CD4-positive, CD25-positive, alpha-beta regulatory T cell (primary cell): ENCODE data around the gene HENMT1. TPM values are rescaled to one million over a fixed set of nuclear protein-coding genes. Genes with fewer than 3 reads are reported as not detected.

Experiments used
- ATAC-seq, 2 donors: fragments of 150-1000 bp; cut with Tn5 transposase; one replicate each; pipeline ENCODE4 v1.10.0; 2021; ENCODE audit warnings: low read depth in 2 of 2, moderate number of reproducible peaks in 2 of 2, moderate library complexity in 1 of 2
- DNase-seq, 3 donors: peaks; one replicate each; pipeline versions ENCODE4 v3.0.0 to v3.0.0-alpha.2; 2012 to 2022; ENCODE audit warnings: mixed read lengths in 1 of 3
- H3K27ac ChIP-seq: one replicate; pipeline ENCODE4 v1.7.0; 2013; ENCODE audit warnings: mild to moderate bottlenecking, low read length; ENCODE audit not compliant: insufficient read depth, poor library complexity, severe bottlenecking
- H3K27me3 ChIP-seq: one replicate; pipeline ENCODE4 v1.7.0; 2013; ENCODE audit warnings: low read length; ENCODE audit not compliant: control insufficient read depth, insufficient read depth
- H3K36me3 ChIP-seq: one replicate; pipeline ENCODE4 v1.7.0; 2013; ENCODE audit warnings: mild to moderate bottlenecking, low read length, moderate library complexity; ENCODE audit not compliant: control insufficient read depth, insufficient read depth
- H3K4me1 ChIP-seq: 2 replicates; pipeline ENCODE4 v1.7.0; 2013; ENCODE audit warnings: mild to moderate bottlenecking, low read length; ENCODE audit not compliant: insufficient read depth, control insufficient read depth, poor library complexity, severe bottlenecking
- H3K4me3 ChIP-seq: one replicate; pipeline ENCODE4 v1.7.0; 2013; ENCODE audit warnings: low read depth, mild to moderate bottlenecking, low read length, moderate library complexity
- H3K9me3 ChIP-seq, 2 experiments: 1 replicate in 1 of 2; 2 replicates in 1 of 2; pipeline ENCODE4 v1.7.0; 2013; ENCODE audit warnings: low read length in 2 of 2, mild to moderate bottlenecking in 1 of 2, moderate library complexity in 1 of 2; ENCODE audit not compliant: control insufficient read depth in 2 of 2
- H3K27ac Mint-ChIP-seq, 3 donors: one replicate each; pipeline ENCODE4 v1.8.0; 2020 to 2022; ENCODE audit warnings: mild to moderate bottlenecking in 3 of 3, mixed read lengths in 3 of 3, moderate library complexity in 2 of 3
- H3K27me3 Mint-ChIP-seq: one replicate; pipeline ENCODE4 v1.8.0; 2022; ENCODE audit warnings: mild to moderate bottlenecking, mixed read lengths
- H3K36me3 Mint-ChIP-seq: one replicate; pipeline ENCODE4 v1.8.0; 2020; ENCODE audit warnings: mixed read lengths
- H3K4me1 Mint-ChIP-seq, 4 donors: one replicate each; pipeline ENCODE4 v1.8.0; 2020 to 2022; ENCODE audit warnings: mixed read lengths in 4 of 4, mild to moderate bottlenecking in 1 of 4
- H3K4me3 Mint-ChIP-seq, 4 donors: one replicate each; pipeline ENCODE4 v1.8.0; 2020 to 2022; ENCODE audit warnings: mild to moderate bottlenecking in 4 of 4, mixed read lengths in 4 of 4, moderate library complexity in 3 of 4
- H3K9me3 Mint-ChIP-seq, 7 donors: one replicate each; pipeline ENCODE4 v1.8.0; 2020 to 2022; ENCODE audit warnings: mixed read lengths in 7 of 7, mild to moderate bottlenecking in 3 of 7, moderate library complexity in 2 of 7
- polyA plus RNA-seq, 4 donors: library from polyadenylated mRNA; unstranded; fragments of 300-500 nt; fragmentation: Illumina TruSeq; gene quantifications; one replicate each; pipeline ENCODE4 v1.2.3, GENCODE V29; 2021
- total RNA-seq: library from RNA; stranded (reverse); gene quantifications from one replicate; pipeline ENCODE4 v1.2.3, GENCODE V29; 2022

Gene HENMT1
- total and polyA plus RNA-seq, 5 donors from 2014 or later: 7.8 to 36.1 (median 29.7) TPM

- DNase-seq (no peak), ATAC-seq (no peak)
- Mint-ChIP-seq H3K4me3 (no peak overlapping the region), H3K27me3 (no peaks in the 10 kb centered on the region), H3K36me3 (peaks cover 6% of the 10 kb centered on the region), H3K9me3 (no peaks in the 10 kb centered on the region), H3K27ac (no peak overlapping the region), H3K4me1 (no peaks in the 10 kb centered on the region)
- no peak overlapping the region for H3K4me3 ChIP-seq
- no peaks in the 10 kb centered on the region for H3K27me3 ChIP-seq
- H3K4me1 ChIP-seq: no peaks in the 10 kb centered on the region
- no peak overlapping the region for H3K27ac ChIP-seq
- H3K36me3 ChIP-seq: peaks cover 24% of the 10 kb centered on the region
- H3K9me3 ChIP-seq: no peaks in the 10 kb centered on the region
Observed at GRCh38 chr1:108617008-108617723, 43.7 kb downstream of the HENMT1 start.

- Mint-ChIP-seq H3K27ac (no peak overlapping the region), H3K27me3 (no peaks in the 10 kb centered on the region), H3K36me3 (no peaks in the 10 kb centered on the region), H3K4me1 (no peaks in the 10 kb centered on the region), H3K4me3 (no peak overlapping the region), H3K9me3 (no peaks in the 10 kb centered on the region)
- no peak overlapping the region for H3K4me3 ChIP-seq
- H3K36me3 ChIP-seq: peaks cover 23% of the 10 kb centered on the region
- no peaks in the 10 kb centered on the region for H3K9me3 ChIP-seq
- DNase-seq (no peak), ATAC-seq (no peak)
- H3K27ac ChIP-seq: no peak overlapping the region
- no peaks in the 10 kb centered on the region for H3K4me1 ChIP-seq
- H3K27me3 ChIP-seq: no peaks in the 10 kb centered on the region
Observed at GRCh38 chr1:108615544-108615943, 45.3 kb downstream of the HENMT1 start.

GRCh38 chr1:108612496-108612895, 48.4 kb downstream of the HENMT1 start:
- Histone ChIP-seq H3K4me1 (no peaks in the 10 kb centered on the region), H3K9me3 (no peaks in the 10 kb centered on the region), H3K27ac (no peak overlapping the region), H3K36me3 (peaks cover 20% of the 10 kb centered on the region), H3K4me3 (no peak overlapping the region), H3K27me3 (no peaks in the 10 kb centered on the region)
- H3K27ac Mint-ChIP-seq: no peak overlapping the region
- H3K4me1 Mint-ChIP-seq: peaks cover 0 to 8% (median 0%) of the 10 kb centered on the region in 4 donors
- ATAC-seq (no peak), DNase-seq (no peak)
- no peak overlapping the region for H3K4me3 Mint-ChIP-seq
- no peaks in the 10 kb centered on the region for H3K27me3 Mint-ChIP-seq
- no peaks in the 10 kb centered on the region for H3K9me3 Mint-ChIP-seq
- peaks cover 15% of the 10 kb centered on the region for H3K36me3 Mint-ChIP-seq

GRCh38 chr1:108611984-108612383, 48.9 kb downstream of the HENMT1 start:
- peaks cover 16% of the 10 kb centered on the region for H3K36me3 Mint-ChIP-seq
- ATAC-seq: no peak
- H3K4me3 ChIP-seq: no peak overlapping the region
- no peaks in the 10 kb centered on the region for H3K27me3 Mint-ChIP-seq
- no peak overlapping the region for H3K27ac ChIP-seq
- no peaks in the 10 kb centered on the region for H3K9me3 Mint-ChIP-seq
- H3K4me3 Mint-ChIP-seq: no peak overlapping the region
- H3K4me1 ChIP-seq: no peaks in the 10 kb centered on the region
- H3K9me3 ChIP-seq: no peaks in the 10 kb centered on the region
- DNase-seq: no peak
- H3K4me1 Mint-ChIP-seq: peaks cover 0 to 8% (median 0%) of the 10 kb centered on the region in 4 donors
- H3K36me3 ChIP-seq: peaks cover 20% of the 10 kb centered on the region
- no peaks in the 10 kb centered on the region for H3K27me3 ChIP-seq
- no peak overlapping the region for H3K27ac Mint-ChIP-seq

- no peaks in the 10 kb centered on the region for H3K9me3 Mint-ChIP-seq
- peaks cover 26% of the 10 kb centered on the region for H3K36me3 ChIP-seq
Observed at GRCh38 chr1:108610073-108610472, 50.8 kb downstream of the HENMT1 start.

GRCh38 chr1:108609483-108610049, 51.3 kb downstream of the HENMT1 start:
- no peaks in the 10 kb centered on the region for H3K9me3 Mint-ChIP-seq
- H3K36me3 ChIP-seq: peaks cover 26% of the 10 kb centered on the region

More at GRCh38 chr1:108610073-108610472, 50.8 kb downstream of the HENMT1 start:
- no peaks in the 10 kb centered on the region for H3K9me3 ChIP-seq
- ATAC-seq: no peak
- Mint-ChIP-seq H3K27ac (no peak overlapping the region), H3K4me1 (peaks cover 0 to 16% (median 2%) of the 10 kb centered on the region in 4 donors), H3K27me3 (no peaks in the 10 kb centered on the region), H3K36me3 (peaks cover 22% of the 10 kb centered on the region), H3K4me3 (no peak overlapping the region)
- no peaks in the 10 kb centered on the region for H3K27me3 ChIP-seq
- no peaks in the 10 kb centered on the region for H3K4me1 ChIP-seq
- DNase-seq: no peak
- H3K4me3 ChIP-seq: no peak overlapping the region
- H3K27ac ChIP-seq: no peak overlapping the region

GRCh38 chr1:108606478-108606877, 54.4 kb downstream of the HENMT1 start:
- peaks cover 24% of the 10 kb centered on the region for H3K36me3 Mint-ChIP-seq
- no peaks in the 10 kb centered on the region for H3K27me3 Mint-ChIP-seq
- H3K4me3 Mint-ChIP-seq: no peak overlapping the region
- peaks cover 22% of the 10 kb centered on the region for H3K36me3 ChIP-seq
- H3K9me3 ChIP-seq: no peaks in the 10 kb centered on the region
- no peaks in the 10 kb centered on the region for H3K27me3 ChIP-seq
- H3K4me1 Mint-ChIP-seq: peaks cover 0 to 17% (median 3%) of the 10 kb centered on the region in 4 donors
- no peak overlapping the region for H3K27ac ChIP-seq
- no peaks in the 10 kb centered on the region for H3K4me1 ChIP-seq
- H3K4me3 ChIP-seq: no peak overlapping the region
- DNase-seq (no peak), ATAC-seq (no peak)
- no peak overlapping the region for H3K27ac Mint-ChIP-seq
- no peaks in the 10 kb centered on the region for H3K9me3 Mint-ChIP-seq

More at GRCh38 chr1:108609483-108610049, 51.3 kb downstream of the HENMT1 start:
- H3K4me1 ChIP-seq: no peaks in the 10 kb centered on the region
- H3K36me3 Mint-ChIP-seq: peaks cover 24% of the 10 kb centered on the region
- no peak for DNase-seq
- H3K4me3 ChIP-seq: no peak overlapping the region
- ATAC-seq: no peak
- no peaks in the 10 kb centered on the region for H3K9me3 ChIP-seq
- H3K27ac Mint-ChIP-seq: no peak overlapping the region
- H3K27me3 Mint-ChIP-seq: no peaks in the 10 kb centered on the region
- H3K4me1 Mint-ChIP-seq: peaks cover 0 to 17% (median 3%) of the 10 kb centered on the region in 4 donors
- H3K4me3 Mint-ChIP-seq: no peak overlapping the region
- H3K27me3 ChIP-seq: no peaks in the 10 kb centered on the region
- no peak overlapping the region for H3K27ac ChIP-seq

GRCh38 chr1:108605633-108606032, 55.3 kb downstream of the HENMT1 start:
- Mint-ChIP-seq H3K4me1 (peaks cover 0 to 17% (median 3%) of the 10 kb centered on the region in 4 donors), H3K4me3 (no peak overlapping the region), H3K36me3 (peaks cover 24% of the 10 kb centered on the region), H3K27me3 (no peaks in the 10 kb centered on the region), H3K9me3 (no peaks in the 10 kb centered on the region), H3K27ac (no peak overlapping the region)
- DNase-seq (no peak), ATAC-seq (no peak)
- no peak overlapping the region for H3K4me3 ChIP-seq
- peaks cover 26% of the 10 kb centered on the region for H3K36me3 ChIP-seq
- no peak overlapping the region for H3K27ac ChIP-seq
- no peaks in the 10 kb centered on the region for H3K27me3 ChIP-seq
- no peaks in the 10 kb centered on the region for H3K4me1 ChIP-seq
- H3K9me3 ChIP-seq: no peaks in the 10 kb centered on the region
